NCI-H82 treated with DMSO at 0.1 percent for 48 hours (cell line): Measurements from ENCODE around the gene FAM72C.
"Not testable (repeated sequence)": the region's sequence is repeated elsewhere in the genome, so short reads cannot be mapped to it uniquely, and the experiment has no call there.

Experiments
- DNase-seq: peaks from one replicate; lab custom pipeline; 2025; ENCODE audit not compliant: unreplicated experiment; lab: John Stamatoyannopoulos, UW

The FAM72C gene

GRCh38 chr1:143913705-143914104 is 58.1 kb downstream of the FAM72C start:
- not testable (repeated sequence) for DNase-seq
